Stimulated activated CD4-positive, alpha-beta T cell treated with anti-CD3 and anti-CD28 coated beads, Interleukin-15, amount 100 ng/mL, for 48 hours (primary cell): ENCODE results near the gene BEND3.
"Not testable (repeated sequence)": the region's sequence is repeated elsewhere in the genome, so short reads cannot be mapped to it uniquely, and the experiment has no call there.

Experiments
- DNase-seq, 2 donors: peaks; one replicate each; pipeline ENCODE4 v3.0.0-alpha.2; 2020; ENCODE audit warnings: low read depth in 2 of 2

BEND3 gene

DNA sequence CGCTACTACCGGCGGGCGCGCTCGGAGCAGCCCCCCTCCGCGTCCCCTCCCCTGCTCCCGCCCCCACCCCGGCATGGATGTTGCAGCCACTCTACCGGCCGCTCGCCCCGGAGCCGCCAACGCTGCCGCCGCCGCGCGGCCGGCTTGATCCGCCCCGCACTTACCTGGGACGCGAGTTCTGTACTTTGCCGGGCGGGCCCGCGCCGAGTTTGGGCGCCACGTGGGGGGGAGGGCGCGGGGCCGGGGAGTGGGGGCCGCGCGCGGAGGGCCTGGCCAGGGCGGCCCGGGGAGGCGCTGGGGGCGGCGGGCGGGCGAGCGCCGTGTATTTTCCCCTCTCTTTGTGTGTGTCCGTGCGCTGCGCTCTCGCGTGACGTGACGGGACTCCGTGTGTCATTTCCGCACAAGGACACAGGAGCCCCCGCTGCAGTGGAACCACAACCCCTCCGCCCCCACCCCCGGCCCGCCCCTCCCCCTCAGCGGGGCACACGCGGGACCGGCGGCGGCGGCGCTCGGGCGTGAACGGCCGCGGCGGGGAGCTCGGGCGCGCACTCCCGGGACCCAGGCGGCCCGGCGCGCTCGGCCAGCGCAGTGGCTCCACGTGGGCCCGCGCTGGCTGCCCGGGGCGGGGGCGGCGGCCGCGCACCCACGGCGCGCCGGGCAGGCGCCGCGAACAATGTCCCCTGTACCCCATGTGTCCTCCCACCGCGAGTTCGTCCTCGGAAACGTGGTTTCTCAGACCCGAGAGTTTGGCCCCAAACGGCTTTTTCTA, at the start of gene BEND3:
TSS of gene BEND3 (minus strand) at position 590 of the 769 bp plus-strand sequence. CDS start 16,230 bp downstream, outside the sequence.
- no peak for DNase-seq

GRCh38 chr6:107164299-107164698, 49.0 kb upstream of the BEND3 start:
- DNase-seq = not testable (repeated sequence)

GRCh38 chr6:107161521-107161920, 46.2 kb upstream of the BEND3 start:
- no peak for DNase-seq

- no peak for DNase-seq
Observed at GRCh38 chr6:107156617-107157016, 41.3 kb upstream of the BEND3 start.

DNA sequence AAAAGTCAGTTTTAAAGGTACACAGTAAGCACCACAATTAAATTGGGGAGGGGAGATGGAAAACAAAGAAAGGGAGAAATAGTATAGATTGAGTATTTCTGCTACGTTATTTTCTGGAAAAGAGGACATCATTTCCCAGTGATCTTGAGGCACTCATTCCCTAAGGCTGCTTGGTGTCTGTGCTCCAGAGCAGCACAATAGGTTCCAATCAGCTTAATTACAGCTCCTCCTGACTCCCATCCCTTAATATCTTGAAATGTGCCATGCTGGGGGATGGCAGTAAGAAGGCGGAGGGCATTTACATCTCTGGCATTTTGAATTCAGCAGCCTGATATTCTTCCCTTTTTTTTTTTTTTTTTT, 39.5 kb upstream of the BEND3 start:
- DNase-seq = no peak

- no peak for DNase-seq
Observed at GRCh38 chr6:107154131-107154800, 39.0 kb upstream of the BEND3 start.

DNA sequence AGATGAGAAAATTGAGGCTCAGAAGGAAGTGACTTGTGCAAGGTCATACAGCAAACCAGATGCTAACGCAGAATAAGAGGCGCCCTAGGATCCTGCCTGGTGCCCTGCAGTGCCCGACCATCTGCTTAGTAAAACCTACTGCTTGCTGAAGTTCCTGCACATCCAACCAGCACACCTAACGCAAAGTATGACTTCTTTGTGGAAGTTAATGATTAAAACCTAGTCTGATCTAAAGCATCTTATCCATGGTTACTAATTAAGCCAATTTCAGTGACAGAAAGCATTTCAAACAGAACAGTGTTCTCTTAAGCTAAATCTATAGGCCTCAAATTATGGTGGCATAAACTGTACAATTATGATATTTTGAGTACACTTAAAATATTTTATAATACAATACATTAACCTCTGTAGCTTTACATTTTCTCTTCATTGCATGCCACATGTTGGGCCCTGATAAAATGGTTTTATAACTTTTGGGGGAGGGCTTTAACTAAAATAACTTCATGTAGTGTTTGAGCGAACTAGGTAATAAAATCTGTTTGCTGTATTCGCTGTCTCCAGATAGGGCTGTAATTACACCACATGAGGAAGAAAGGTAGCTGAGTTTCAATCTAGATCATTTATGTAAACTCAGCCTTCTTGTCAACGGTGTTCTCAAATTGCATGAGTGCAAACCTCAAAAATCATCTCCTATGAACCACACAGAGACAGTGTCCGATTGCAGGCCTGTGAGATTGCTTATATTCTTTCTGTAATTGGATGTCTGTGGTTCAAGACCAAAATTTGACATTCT, 37.5 kb upstream of the BEND3 start:
- no peak for DNase-seq

DNA sequence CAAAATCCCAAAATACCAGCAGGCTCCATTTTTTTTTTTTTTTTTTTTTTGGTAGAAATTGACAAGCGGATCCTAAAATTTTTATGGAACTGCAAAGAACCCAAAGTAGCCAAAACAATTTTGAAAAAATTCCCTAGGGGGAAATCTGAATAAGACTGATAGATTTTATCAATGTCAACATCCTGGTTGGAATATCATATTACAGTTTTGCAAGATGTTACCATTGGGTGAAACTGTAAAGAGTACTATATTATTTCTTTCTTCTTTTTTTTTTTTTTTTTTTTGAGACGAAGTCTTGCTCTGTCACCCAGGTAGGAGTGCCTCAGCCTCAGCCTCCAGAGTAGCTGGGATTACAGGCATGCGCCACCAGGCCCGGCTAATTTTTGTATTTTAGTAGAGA, 29.4 kb upstream of the BEND3 start:
- no peak for DNase-seq

DNA sequence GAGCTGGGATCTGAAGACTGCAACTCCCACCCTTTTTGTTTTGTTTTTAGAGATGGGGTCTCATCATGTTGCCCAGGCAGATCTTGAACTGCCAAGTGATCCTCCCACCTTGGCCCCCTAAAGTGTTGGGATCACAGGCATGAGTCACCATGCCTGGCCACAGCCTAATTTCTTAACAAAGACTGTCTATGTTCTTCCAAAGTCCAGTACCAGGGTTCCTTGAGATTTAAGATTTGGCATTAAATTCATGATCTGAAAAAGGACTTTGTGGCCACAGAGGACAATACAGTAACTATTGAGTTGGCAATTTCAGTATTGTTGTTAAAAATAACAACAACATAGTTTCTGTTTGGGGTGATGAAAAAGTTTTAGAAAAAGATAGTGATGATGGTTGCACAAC, 28.7 kb upstream of the BEND3 start:
- no peak for DNase-seq

DNA sequence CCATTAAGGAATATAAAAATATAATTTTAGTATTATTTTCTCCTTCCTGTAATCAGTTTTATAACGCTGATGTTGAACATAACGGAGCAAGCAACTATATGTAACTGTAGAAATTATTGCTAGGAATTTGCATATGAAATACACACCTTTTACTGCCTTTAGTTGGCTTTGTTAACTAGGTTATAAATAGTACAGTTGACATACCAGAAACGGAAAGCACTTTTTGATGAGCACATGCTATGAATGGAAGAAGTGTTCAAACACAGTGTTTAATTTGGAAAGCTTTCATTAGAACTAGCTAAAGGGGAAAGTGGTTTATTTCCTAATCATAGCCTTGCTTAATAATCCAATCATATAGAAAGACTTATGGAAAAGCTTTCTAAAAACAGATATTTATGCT, 25.3 kb upstream of the BEND3 start:
- no peak for DNase-seq

DNA sequence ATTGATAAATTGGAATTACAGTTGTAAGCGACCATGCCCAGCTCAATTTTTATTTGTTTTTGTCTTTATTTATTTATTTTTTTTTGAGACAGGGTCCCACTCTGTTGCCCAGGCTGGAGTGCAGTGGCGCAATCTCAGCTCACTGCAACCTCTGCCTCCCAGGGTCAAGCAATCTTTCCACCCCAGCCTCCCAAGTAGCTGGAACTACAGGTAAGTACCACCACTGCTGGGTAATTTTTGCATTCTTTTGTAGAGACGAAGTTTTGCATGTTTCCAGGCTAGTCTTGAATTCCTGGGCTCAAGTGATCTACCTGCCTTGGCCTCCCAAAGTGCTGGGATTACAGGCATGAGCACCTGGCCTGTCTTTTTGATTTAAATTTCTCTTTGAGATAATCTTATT, 21.0 kb upstream of the BEND3 start:
- DNase-seq = not testable (repeated sequence)

DNA sequence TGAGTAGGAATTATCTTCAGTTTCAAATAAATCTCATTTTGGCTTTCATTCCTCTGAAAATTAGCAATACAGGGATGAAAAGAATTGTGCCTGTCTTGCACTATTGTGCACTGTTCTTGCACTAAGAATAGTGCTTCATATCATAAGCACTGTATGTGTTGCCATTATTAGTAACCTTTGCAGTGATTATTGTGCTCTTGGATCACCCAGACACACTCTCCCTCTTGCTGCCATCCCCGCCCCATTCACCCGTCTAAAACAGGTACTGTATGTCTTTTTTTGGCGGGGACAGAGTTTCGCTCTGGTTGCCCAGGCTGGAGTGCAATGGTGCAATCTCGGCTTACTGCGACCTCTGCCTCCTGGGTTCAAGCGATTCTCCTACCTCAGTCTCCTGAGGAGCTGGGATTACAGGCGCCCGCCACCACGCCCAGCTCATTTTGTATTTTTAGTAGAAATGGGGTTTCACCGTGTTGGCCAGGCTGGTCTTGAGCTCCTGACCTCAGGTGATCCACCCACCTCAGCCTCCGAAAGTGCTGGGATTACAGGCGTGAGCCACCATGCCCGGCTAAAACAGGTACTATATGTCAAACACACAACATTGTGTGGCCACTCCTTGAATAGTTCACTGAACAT, 19.8 kb upstream of the BEND3 start:
- DNase-seq = not testable (repeated sequence)

- no peak for DNase-seq
Observed at GRCh38 chr6:107132330-107132954, 17.1 kb upstream of the BEND3 start.

DNA sequence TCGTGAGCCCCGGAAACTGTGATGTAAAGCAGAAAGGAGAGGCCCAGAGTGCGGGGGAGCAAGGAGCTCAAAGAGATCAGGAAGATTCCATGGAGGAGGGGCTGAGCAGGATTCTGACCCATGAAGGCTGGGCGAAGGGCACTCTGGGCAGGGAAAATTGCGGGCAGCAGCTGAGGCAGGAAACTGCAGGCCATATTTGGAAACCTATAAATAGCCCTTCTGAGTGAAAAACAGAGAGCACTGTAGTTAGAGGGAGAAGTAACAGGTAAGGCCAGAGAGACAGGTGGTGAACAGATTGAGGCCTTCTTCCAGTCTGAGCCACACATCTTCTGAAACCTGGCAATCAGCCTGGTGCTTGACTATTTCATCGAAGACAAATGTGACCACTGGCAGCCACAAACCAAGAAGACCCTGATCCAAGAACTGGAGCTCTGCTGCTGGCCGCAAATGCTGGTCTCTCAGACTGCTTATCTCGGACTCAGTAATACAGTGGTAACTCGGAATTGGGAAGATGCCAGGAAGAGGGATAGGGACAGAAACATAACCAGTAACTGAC, 14.1 kb upstream of the BEND3 start:
- no peak for DNase-seq

DNA sequence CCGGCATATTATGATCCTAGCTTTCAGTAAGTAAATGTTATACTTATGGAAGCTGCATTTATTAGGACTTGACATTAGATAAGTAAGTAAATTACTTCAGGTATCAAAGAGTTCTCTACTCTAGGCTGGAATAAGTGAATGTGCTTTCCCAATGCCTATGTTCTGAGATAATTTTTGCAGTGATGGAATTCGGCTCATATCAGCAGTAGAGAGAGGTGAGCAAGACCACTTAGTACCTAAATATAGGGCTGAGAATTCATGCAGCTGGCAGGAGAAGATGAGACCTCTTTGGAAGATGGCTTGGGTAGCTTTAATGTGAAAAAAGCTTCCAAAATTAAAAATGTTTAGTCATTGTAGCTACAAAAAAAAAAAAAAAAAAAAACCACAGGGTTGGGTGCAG, 13.3 kb upstream of the BEND3 start:
- no peak for DNase-seq

GRCh38 chr6:107128175-107128574, 12.9 kb upstream of the BEND3 start:
- DNase-seq = no peak

- no peak for DNase-seq
Observed at GRCh38 chr6:107125771-107126170, 10.5 kb upstream of the BEND3 start.

GRCh38 chr6:107124934-107125348, 9.6 kb upstream of the BEND3 start:
- no peak for DNase-seq

DNA sequence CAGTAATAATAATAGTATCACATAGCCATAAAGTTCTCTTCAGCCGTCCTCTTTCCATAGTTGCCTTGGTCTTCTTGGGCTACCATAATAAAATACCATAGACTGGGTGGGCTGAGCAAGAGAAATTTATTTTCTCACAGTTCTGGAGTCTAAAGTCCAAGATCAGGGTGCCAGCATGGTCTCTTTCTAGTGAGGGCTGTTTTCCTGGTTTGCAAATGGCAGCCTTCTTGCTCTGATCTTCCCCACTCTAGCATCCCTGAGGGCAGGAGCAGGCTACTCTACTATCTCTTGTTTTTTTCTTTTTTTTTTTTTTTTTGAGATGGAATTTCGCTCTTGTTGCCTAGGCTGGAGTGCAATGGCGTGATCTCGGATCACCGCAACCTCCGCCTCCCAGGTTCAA, 8.2 kb upstream of the BEND3 start:
- DNase-seq = no peak

DNA sequence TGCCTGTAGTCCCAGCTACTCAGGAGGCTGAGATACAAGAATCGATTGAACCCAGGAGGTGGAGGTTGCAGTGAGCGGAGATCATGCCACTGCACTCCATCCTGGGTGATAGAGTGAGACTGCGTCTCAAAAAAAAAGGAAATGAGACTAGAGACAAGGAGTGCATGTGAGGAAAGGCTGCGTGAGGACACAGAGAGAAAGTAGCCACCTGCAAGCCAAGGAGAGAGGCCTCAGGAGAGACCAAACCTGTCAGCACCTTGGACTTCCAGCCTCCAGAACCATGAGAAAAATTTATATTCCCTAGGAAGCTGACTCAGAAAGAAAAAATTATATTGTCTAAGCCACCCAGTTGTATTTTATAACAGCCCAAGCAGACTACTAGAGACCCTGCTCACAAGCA, 7.4 kb upstream of the BEND3 start:
- DNase-seq = no peak

DNA sequence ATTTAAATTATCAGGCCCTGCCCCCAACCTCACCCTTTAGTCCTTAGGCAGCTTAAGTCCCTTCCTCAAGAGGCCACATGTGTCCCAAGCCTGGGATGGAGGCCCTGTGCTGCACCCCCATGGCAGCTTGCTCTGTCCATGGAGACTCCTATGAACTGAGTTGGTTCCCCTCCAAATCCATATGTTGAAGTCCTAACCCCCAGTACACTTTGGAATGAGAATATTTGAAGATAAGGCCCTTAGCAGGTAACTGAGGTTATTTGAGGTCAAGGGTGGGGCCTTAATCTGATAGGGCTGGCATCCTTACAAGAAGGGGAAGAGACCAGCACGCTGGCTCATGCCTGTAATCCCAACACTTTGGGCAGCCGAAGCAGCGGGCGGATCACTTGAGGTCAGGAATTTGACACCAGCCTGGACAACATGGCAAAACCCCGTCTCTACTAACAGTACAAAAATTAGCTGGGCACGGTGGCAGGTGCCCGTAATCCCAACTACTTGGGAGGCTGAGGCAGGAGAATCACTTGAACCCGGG, 6.7 kb upstream of the BEND3 start:
- DNase-seq = no peak
